AG09309 (cell line): ENCODE measurements around the gene MVP.
"Not testable (repeated sequence)": the region's sequence is repeated elsewhere in the genome, so short reads cannot be mapped to it uniquely, and the experiment has no call there.

Source experiments
- DNase-seq: peaks from one replicate; pipeline ENCODE4 v3.0.0-alpha.2; 2010; ENCODE audit warnings: low read depth
- H3K4me3 ChIP-seq: 2 replicates; pipeline ENCODE4 v1.5.1; 2011; ENCODE audit warnings: mild to moderate bottlenecking, low read depth, low read length, moderate library complexity; ENCODE audit not compliant: control insufficient read depth
- CTCF ChIP-seq: IDR thresholded peaks from 2 replicates; pipeline ENCODE4 v1.5.1; 2011; ENCODE audit warnings: mild to moderate bottlenecking, low read depth, low read length, inconsistent platforms; ENCODE audit not compliant: insufficient read depth, control insufficient read depth; ENCODE audit errors: missing control alignments

MVP gene

GRCh38 chr16:29862383-29862883, 42.2 kb downstream of the MVP start:
- DNase-seq = no peak
- peak overlapping the region; percentile 79 for H3K4me3 ChIP-seq
- TF ChIP-seq CTCF = peak; percentile 33

- TF ChIP-seq CTCF = peak; percentile 77
- H3K4me3 ChIP-seq = peak within 1 kb of the TSS; percentile 79
- peak; percentile 91 for DNase-seq
Observed at GRCh38 chr16:29862884-29863668, 42.8 kb downstream of the MVP start, which contains the start of gene CDIPT. Gene CDIPT, minus strand, starts transcription at chr16:29863226. Its CDS starts 369 bp downstream, at chr16:29862857.

- peak overlapping the region; percentile 22 for H3K4me3 ChIP-seq
- no peak for TF ChIP-seq CTCF
- no peak for DNase-seq
Observed at GRCh38 chr16:29863669-29863984, 43.4 kb downstream of the MVP start.

GRCh38 chr16:29864205-29864604, 43.9 kb downstream of the MVP start:
- TF ChIP-seq CTCF = no peak
- no peak for DNase-seq

GRCh38 chr16:29868396-29869009, 48.2 kb downstream of the MVP start:
- no peak for DNase-seq
- no peak for TF ChIP-seq CTCF

More at GRCh38 chr16:29864205-29864604, 43.9 kb downstream of the MVP start:
- no peak overlapping the region for H3K4me3 ChIP-seq

GRCh38 chr16:29869067-29869466, 48.8 kb downstream of the MVP start:
- not testable (repeated sequence) for H3K4me3 ChIP-seq, DNase-seq

More at GRCh38 chr16:29868396-29869009, 48.2 kb downstream of the MVP start:
- no peak overlapping the region for H3K4me3 ChIP-seq
